GM12875 (cell line): ENCODE results near the gene LILRA6.
"Not testable (repeated sequence)": the region's sequence is repeated elsewhere in the genome, so short reads cannot be mapped to it uniquely, and the experiment has no call there.

Experiments used
- H3K4me3 ChIP-seq: one replicate; pipeline ENCODE4 v1.5.1; 2011; ENCODE audit warnings: low read depth, low read length, control low read depth
- TF ChIP-seq, protein P1 (sequence below): IDR thresholded peaks from 2 replicates; pipeline ENCODE4 v1.5.1; 2011; ENCODE audit warnings: low read depth, mild to moderate bottlenecking, control low read depth, inconsistent platforms, low read length, moderate library complexity, borderline replicate concordance; ENCODE audit not compliant: insufficient read depth

LILRA6 gene

GRCh38 chr19:54204767-54205468 is 37.7 kb downstream of the LILRA6 start:
- no peak overlapping the region for H3K4me3 ChIP-seq
- TF ChIP-seq, protein P1, sequence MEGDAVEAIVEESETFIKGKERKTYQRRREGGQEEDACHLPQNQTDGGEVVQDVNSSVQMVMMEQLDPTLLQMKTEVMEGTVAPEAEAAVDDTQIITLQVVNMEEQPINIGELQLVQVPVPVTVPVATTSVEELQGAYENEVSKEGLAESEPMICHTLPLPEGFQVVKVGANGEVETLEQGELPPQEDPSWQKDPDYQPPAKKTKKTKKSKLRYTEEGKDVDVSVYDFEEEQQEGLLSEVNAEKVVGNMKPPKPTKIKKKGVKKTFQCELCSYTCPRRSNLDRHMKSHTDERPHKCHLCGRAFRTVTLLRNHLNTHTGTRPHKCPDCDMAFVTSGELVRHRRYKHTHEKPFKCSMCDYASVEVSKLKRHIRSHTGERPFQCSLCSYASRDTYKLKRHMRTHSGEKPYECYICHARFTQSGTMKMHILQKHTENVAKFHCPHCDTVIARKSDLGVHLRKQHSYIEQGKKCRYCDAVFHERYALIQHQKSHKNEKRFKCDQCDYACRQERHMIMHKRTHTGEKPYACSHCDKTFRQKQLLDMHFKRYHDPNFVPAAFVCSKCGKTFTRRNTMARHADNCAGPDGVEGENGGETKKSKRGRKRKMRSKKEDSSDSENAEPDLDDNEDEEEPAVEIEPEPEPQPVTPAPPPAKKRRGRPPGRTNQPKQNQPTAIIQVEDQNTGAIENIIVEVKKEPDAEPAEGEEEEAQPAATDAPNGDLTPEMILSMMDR: no peak

DNA sequence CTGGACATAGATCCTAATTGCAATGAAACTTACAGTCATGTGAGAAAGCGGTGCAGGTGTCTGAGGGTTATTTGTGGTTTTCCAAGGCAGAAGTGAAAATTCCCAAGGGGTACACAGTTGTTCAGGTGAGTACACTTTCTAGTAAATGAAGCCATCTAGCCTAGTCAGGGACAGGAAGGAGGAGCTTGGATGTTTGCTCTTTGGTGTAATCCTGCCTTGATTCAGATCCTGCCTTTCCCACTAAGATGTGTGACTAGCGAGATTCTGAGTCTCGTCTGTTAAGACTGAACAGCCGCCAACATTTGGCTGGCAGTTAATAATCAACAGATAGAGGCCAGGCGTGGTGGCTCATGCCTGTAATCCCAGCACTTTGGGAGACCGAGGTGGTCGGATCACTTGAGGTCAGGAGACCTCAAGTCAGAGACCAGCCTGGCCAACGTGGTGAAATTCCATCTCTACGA is 39.4 kb downstream of the LILRA6 start:
- TF ChIP-seq, protein P1: no peak
- peak overlapping the region; percentile 86 for H3K4me3 ChIP-seq

- TF ChIP-seq, protein P1: no peak
- H3K4me3 ChIP-seq: peak overlapping the region; percentile 86
These were observed 40.6 kb downstream of the LILRA6 start for GRCh38 chr19:54201980-54202379.

DNA sequence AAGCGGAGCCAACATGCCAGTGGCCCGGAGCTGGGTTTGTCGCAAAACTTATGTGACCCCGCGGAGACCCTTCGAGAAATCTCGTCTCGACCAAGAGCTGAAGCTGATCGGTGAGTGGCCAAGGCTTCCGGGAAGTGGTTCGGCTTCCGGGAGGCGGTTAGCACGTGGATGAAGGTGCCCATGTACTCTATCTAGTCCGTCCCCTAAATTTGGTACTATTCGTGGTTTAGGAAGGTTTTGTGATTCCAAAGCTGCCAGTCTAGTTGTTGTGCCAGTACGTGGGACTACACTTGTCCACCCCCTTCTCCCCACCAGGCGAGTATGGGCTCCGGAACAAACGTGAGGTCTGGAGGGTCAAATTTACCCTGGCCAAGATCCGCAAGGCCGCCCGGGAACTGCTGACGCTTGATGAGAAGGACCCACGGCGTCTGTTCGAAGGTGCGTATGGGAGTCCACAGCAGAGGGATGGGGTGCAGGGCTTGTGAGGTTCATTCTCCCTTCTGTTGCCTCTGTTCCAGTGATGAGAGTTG is 41.4 kb downstream of the LILRA6 start:
- H3K4me3 ChIP-seq: peak overlapping the region; percentile 86
- TF ChIP-seq, protein P1: no peak

GRCh38 chr19:54199401-54199800 is 43.2 kb downstream of the LILRA6 start:
- TF ChIP-seq, protein P1: no peak
- H3K4me3 ChIP-seq: no peak overlapping the region

GRCh38 chr19:54197121-54197520 is 45.5 kb downstream of the LILRA6 start:
- TF ChIP-seq, protein P1: no peak
- no peak overlapping the region for H3K4me3 ChIP-seq

DNA sequence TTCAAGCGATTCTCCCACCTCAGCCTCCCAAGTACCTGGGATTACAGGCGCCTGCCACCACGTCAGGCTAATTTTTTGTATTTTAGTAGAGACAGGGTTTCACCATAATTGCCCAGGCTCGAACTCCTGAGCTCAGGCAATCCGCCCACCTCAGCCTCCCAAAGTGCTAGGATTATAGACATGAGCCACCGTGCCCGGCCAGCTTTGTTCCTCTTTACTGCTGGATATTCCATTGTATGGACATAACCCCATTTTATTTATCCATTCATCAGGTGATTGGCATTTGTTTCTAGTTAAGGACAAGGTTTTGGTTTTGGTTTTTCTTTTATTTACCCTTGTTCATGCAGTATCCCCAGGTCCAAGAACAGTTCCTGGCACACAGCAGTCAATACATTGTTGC is 46.1 kb downstream of the LILRA6 start:
- TF ChIP-seq, protein P1: no peak

DNA sequence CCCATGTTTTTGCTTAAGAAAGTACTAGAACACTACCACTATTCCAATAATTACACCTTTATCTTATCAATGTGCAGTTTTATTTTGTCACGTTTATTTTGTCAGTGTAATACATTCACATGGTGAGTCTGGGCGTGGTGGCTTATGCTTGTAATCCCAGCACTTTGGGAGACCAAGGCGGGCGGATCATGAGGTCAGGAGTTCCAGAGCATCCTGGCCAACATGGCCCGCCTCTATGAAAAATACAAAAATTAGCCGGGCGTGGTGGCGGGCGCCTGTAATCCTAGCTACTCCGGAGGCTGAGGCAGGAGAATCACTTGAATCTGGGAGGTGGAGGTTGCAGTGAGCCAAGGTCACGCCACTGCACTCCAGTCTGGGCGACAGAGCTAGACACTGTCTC is 48.1 kb downstream of the LILRA6 start:
- H3K4me3 ChIP-seq: not testable (repeated sequence)

More for the DNA sequence above, 46.1 kb downstream of the LILRA6 start:
- no peak overlapping the region for H3K4me3 ChIP-seq
